Activated CD8-positive, alpha-beta T cell treated with anti-CD3 and anti-CD28 coated beads, Interleukin-2, amount 10 ng/mL, durations not matched to agents 7 days and 5 days (primary cell): Measurements from ENCODE around the gene RNASEH2C. TPM values are rescaled to one million over a fixed set of nuclear protein-coding genes. Genes with fewer than 3 reads are reported as not detected.
"Not testable (repeated sequence)": the region's sequence is repeated elsewhere in the genome, so short reads cannot be mapped to it uniquely, and the experiment has no call there.

Experiments
- ATAC-seq: fragments of 150-1000 bp; cut with Tn5 transposase; one replicate; pipeline ENCODE4 v1.10.0; 2021; ENCODE audit warnings: moderate library complexity
- CTCF ChIA-PET: fragments of 350-600 bp; sonication (Branson Sonifier 250); formaldehyde crosslinking; loops from one replicate; lab custom pipeline; 2021; ENCODE audit warnings: antibody characterized with exemption; lab: Charles Lee
- POLR2A ChIA-PET: fragments of 350-600 bp; sonication (Branson Sonifier 250); formaldehyde crosslinking; loops from one replicate; lab custom pipeline; 2021; ENCODE audit warnings: antibody characterized with exemption; lab: Charles Lee
- DNase-seq: peaks from one replicate; pipeline ENCODE4 v3.0.0-alpha.2; 2020
- H3K27ac Mint-ChIP-seq: one replicate; pipeline ENCODE4 v1.8.0; 2021; ENCODE audit warnings: mild to moderate bottlenecking, mixed read lengths
- H3K27me3 Mint-ChIP-seq: one replicate; pipeline ENCODE4 v1.8.0; 2021; ENCODE audit warnings: low read depth, mixed read lengths
- H3K36me3 Mint-ChIP-seq: one replicate; pipeline ENCODE4 v1.8.0; 2021; ENCODE audit warnings: low read depth, mixed read lengths
- H3K4me1 Mint-ChIP-seq: one replicate; pipeline ENCODE4 v1.8.0; 2021; ENCODE audit warnings: low read depth, mixed read lengths
- H3K4me3 Mint-ChIP-seq: one replicate; pipeline ENCODE4 v1.8.0; 2021; ENCODE audit warnings: mild to moderate bottlenecking, mixed read lengths
- H3K9me3 Mint-ChIP-seq: one replicate; pipeline ENCODE4 v1.8.0; 2022; ENCODE audit warnings: mixed read lengths; ENCODE audit not compliant: insufficient read depth
- total RNA-seq, 2 experiments: library from RNA; stranded (reverse); gene quantifications; one replicate each; pipeline ENCODE4 v1.2.3, GENCODE V29; 2021

The RNASEH2C gene
- 10 to 100 TPM; 88.0 to 92.3 TPM for total RNA-seq

GRCh38 chr11:65720211-65720934 lies at the start of gene RNASEH2C:
Gene RNASEH2C, minus strand, starts transcription at chr11:65720798. Its CDS starts 40 bp downstream, at chr11:65720758.
- Mint-ChIP-seq H3K36me3 (peaks cover 44% of the 10 kb centered on the region), H3K27ac (peak within 1 kb of the TSS; percentile 89), H3K4me3 (peak within 1 kb of the TSS; percentile 95), H3K4me1 (peaks cover 36% of the 10 kb centered on the region), H3K9me3 (no peaks in the 10 kb centered on the region), H3K27me3 (peaks cover 2% of the 10 kb centered on the region)
- DNase-seq, result peak; percentile 87
- CTCF ChIA-PET, result interaction anchor here (0.6 to 2.6 kb wide), 18 partner anchors 9 to 446 kb away, joined by 3 to 19 read pairs (median 4); partner anchors contain the start of genes FIBP, KAT5 and PCNX3
- POLR2A ChIA-PET, result interaction anchor here (0.6 to 2.1 kb wide), 8 partner anchors 9 to 179 kb away, joined by 3 to 10 read pairs (median 3); partner anchors contain the start of genes CCDC85B, KAT5, PCNX3 and RELA
- peak; percentile 92 for ATAC-seq

DNA sequence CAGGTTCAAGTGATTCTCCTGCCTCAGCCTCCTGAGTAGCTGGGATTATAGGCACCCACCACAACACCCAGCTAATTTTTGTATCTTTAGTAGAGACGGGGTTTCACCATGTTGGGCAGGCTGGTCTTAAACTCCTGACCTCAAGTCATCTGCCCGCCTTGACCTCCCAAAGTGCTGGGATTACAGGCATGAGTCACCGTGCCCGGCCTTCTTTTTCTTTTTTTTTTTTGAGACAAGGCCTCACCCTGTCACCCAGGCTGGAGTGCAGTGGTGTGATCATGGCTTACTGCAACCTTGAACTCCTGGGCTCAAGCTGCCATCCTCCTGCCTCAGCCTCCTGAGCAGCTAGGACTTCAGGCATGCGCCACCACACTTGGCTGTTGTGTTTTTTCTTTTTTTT lies 47.2 kb upstream of the RNASEH2C start:
- ATAC-seq, H3K27ac Mint-ChIP-seq, POLR2A ChIA-PET, H3K4me3 Mint-ChIP-seq, H3K9me3 Mint-ChIP-seq, H3K4me1 Mint-ChIP-seq, H3K27me3 Mint-ChIP-seq, H3K36me3 Mint-ChIP-seq: not testable (repeated sequence)
- CTCF ChIA-PET, result interaction anchor here (1.3 to 4.2 kb wide), 3 partner anchors 11 to 62 kb away, joined by 3 to 25 read pairs (median 3); partner anchors contain the start of gene KAT5
- DNase-seq, result peak; percentile 8

DNA sequence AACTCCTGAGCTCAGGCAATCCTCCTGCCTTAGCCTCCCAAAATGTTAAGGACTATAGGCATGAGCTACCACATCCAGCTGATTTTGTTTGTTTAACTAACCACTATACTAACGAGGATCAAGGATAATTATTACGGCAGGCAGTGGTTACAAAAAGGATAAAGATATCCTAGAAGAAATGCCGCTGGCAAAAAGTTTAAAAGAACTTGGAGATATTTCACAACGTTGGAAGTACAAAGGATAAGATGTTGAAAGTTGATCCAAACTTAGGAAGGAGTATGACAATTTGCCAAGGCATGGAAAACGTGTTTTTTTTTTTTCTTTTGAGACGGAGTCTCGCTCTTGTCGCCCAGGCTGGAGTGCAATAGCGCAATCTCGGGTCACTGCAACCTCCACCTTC lies 46.8 kb upstream of the RNASEH2C start:
- no peaks in the 10 kb centered on the region for H3K36me3 Mint-ChIP-seq
- CTCF ChIA-PET, result interaction anchor here (1.3 to 4.2 kb wide), 3 partner anchors 11 to 62 kb away, joined by 3 to 25 read pairs (median 3); partner anchors contain the start of gene KAT5
- H3K27ac Mint-ChIP-seq, result no peak overlapping the region
- no peaks in the 10 kb centered on the region for H3K9me3 Mint-ChIP-seq
- no peaks in the 10 kb centered on the region for H3K27me3 Mint-ChIP-seq
- no peak for ATAC-seq
- H3K4me3 Mint-ChIP-seq, result no peak overlapping the region
- POLR2A ChIA-PET, result no interaction called here
- H3K4me1 Mint-ChIP-seq, result peaks cover 6% of the 10 kb centered on the region
- DNase-seq, result no peak

- ChIA-PET CTCF (interaction anchor here (4.2 kb wide), 1 partner anchor 12 kb away, joined by 25 read pairs; no protein-coding TSS in a partner anchor), POLR2A (no interaction called here)
- Mint-ChIP-seq H3K9me3 (no peaks in the 10 kb centered on the region), H3K27ac (no peak overlapping the region), H3K4me3 (no peak overlapping the region), H3K36me3 (no peaks in the 10 kb centered on the region), H3K4me1 (peaks cover 6% of the 10 kb centered on the region), H3K27me3 (peaks cover 1% of the 10 kb centered on the region)
- DNase-seq (peak; percentile 9), ATAC-seq (no peak)
These were observed 45.9 kb upstream of the RNASEH2C start for GRCh38 chr11:65766535-65766934.

- H3K4me3 Mint-ChIP-seq, result no peak overlapping the region
- CTCF ChIA-PET, result interaction anchor here (0.5 to 4.2 kb wide), 3 partner anchors 9 to 1025 kb away, joined by 3 to 25 read pairs (median 3); no protein-coding TSS in a partner anchor
- H3K36me3 Mint-ChIP-seq, result no peaks in the 10 kb centered on the region
- no peak for ATAC-seq
- POLR2A ChIA-PET, result no interaction called here
- H3K4me1 Mint-ChIP-seq, result no peaks in the 10 kb centered on the region
- H3K27me3 Mint-ChIP-seq, result peaks cover 8% of the 10 kb centered on the region
- no peak overlapping the region for H3K27ac Mint-ChIP-seq
- H3K9me3 Mint-ChIP-seq, result no peaks in the 10 kb centered on the region
- DNase-seq, result peak; percentile 11
These were observed 43.8 kb upstream of the RNASEH2C start for GRCh38 chr11:65764434-65764833.

GRCh38 chr11:65762816-65763215 lies 42.2 kb upstream of the RNASEH2C start:
- H3K36me3 Mint-ChIP-seq, CTCF ChIA-PET, DNase-seq, H3K4me3 Mint-ChIP-seq, H3K9me3 Mint-ChIP-seq, ATAC-seq, POLR2A ChIA-PET, H3K4me1 Mint-ChIP-seq, H3K27ac Mint-ChIP-seq: not testable (repeated sequence)
- peaks cover 13% of the 10 kb centered on the region for H3K27me3 Mint-ChIP-seq

- CTCF ChIA-PET, result interaction anchor here (2.2 kb wide), 1 partner anchor 17 kb away, joined by 15 read pairs; no protein-coding TSS in a partner anchor
- H3K27me3 Mint-ChIP-seq, result peaks cover 13% of the 10 kb centered on the region
- ATAC-seq, H3K9me3 Mint-ChIP-seq, H3K4me1 Mint-ChIP-seq, DNase-seq, H3K27ac Mint-ChIP-seq, H3K4me3 Mint-ChIP-seq, H3K36me3 Mint-ChIP-seq, POLR2A ChIA-PET: not testable (repeated sequence)
These were observed 41.6 kb upstream of the RNASEH2C start for GRCh38 chr11:65762169-65762568.

GRCh38 chr11:65745049-65745448 lies 24.5 kb upstream of the RNASEH2C start:
- Mint-ChIP-seq H3K36me3 (no peaks in the 10 kb centered on the region), H3K9me3 (no peaks in the 10 kb centered on the region)
- POLR2A ChIA-PET, result no interaction called here

GRCh38 chr11:65744699-65745042 lies 24.1 kb upstream of the RNASEH2C start:
- H3K27me3 Mint-ChIP-seq, result peaks cover 36% of the 10 kb centered on the region
- no peaks in the 10 kb centered on the region for H3K9me3 Mint-ChIP-seq
- CTCF ChIA-PET, result interaction anchor here (0.9 to 1.4 kb wide), 5 partner anchors 18 to 78 kb away, joined by 3 to 7 read pairs (median 4); no protein-coding TSS in a partner anchor
- ATAC-seq (no peak), DNase-seq (no peak)
- H3K4me1 Mint-ChIP-seq, result no peaks in the 10 kb centered on the region
- POLR2A ChIA-PET, result no interaction called here
- H3K36me3 Mint-ChIP-seq, result no peaks in the 10 kb centered on the region
- no peak overlapping the region for H3K4me3 Mint-ChIP-seq
- H3K27ac Mint-ChIP-seq, result no peak overlapping the region

More at GRCh38 chr11:65745049-65745448, 24.5 kb upstream of the RNASEH2C start:
- no peak for DNase-seq
- Mint-ChIP-seq H3K27ac (no peak overlapping the region), H3K4me1 (no peaks in the 10 kb centered on the region), H3K4me3 (no peak overlapping the region), H3K27me3 (peaks cover 40% of the 10 kb centered on the region)
- ATAC-seq, result no peak
- CTCF ChIA-PET, result interaction anchor here (0.9 to 1.4 kb wide), 4 partner anchors 18 to 78 kb away, joined by 3 to 7 read pairs (median 4); no protein-coding TSS in a partner anchor

DNA sequence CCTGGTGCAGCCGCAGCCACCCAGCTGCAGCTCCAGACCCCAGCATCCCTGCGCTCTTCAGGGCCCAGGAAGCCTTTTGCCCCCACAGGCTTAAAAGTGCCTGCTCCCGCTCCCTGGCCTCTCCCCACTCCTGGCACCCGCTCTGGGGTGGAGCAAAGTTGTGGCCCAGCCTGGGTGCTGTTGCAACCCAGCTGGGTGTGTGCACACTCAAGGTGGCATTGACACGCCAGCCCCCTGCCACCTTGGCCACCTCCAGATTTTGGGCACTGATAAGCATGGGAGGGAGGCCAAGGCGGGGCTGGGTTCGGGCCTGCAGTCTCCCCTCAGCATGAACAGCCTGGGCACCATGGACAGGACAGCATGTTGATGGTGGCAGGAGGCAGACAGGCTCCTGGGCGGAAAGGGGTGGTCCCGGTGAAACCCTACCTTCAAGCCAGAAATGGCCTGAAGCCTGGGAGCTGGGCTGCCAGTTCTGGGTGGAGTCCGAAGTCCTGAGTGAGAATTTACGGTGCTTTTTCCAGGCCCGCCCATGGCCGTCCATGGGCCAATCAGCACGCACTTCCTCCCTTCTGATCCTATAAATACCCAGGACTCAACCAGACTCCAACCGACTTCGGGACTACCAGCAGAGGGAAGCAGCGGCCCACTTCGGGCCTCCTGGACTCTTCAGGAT lies 23.6 kb upstream of the RNASEH2C start:
- H3K4me3 Mint-ChIP-seq, result no peak overlapping the region
- CTCF ChIA-PET, result interaction anchor here (0.9 to 1.4 kb wide), 5 partner anchors 17 to 79 kb away, joined by 3 to 7 read pairs (median 4); no protein-coding TSS in a partner anchor
- no peaks in the 10 kb centered on the region for H3K9me3 Mint-ChIP-seq
- H3K36me3 Mint-ChIP-seq, result no peaks in the 10 kb centered on the region
- H3K4me1 Mint-ChIP-seq, result no peaks in the 10 kb centered on the region
- no peak overlapping the region for H3K27ac Mint-ChIP-seq
- POLR2A ChIA-PET, result no interaction called here
- ATAC-seq, result no peak
- no peak for DNase-seq
- peaks cover 31% of the 10 kb centered on the region for H3K27me3 Mint-ChIP-seq

DNA sequence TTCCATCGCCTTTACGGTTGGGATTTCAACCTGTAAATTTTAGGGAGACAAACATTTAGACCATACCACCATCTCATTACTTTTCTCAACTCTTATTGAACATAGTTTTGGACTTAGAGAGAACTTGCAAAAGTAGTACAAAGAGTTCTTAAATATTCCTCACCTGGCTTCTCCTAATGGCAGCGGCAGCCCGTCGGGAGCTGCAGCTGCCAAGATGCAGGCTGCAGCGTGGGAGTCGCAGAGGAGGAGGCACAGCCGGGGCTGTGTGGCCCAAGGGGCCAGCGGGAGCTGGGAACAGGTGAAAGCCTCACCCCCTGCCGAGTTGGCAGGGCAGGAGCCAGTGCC lies 23.1 kb upstream of the RNASEH2C start:
- H3K9me3 Mint-ChIP-seq, result no peaks in the 10 kb centered on the region
- ChIA-PET CTCF (interaction anchor here (1.2 to 1.4 kb wide), 2 partner anchors 20 to 36 kb away, joined by 3 to 7 read pairs; no protein-coding TSS in a partner anchor), POLR2A (no interaction called here)
- H3K36me3 Mint-ChIP-seq, result no peaks in the 10 kb centered on the region
- no peak overlapping the region for H3K27ac Mint-ChIP-seq
- peaks cover 27% of the 10 kb centered on the region for H3K27me3 Mint-ChIP-seq
- no peak overlapping the region for H3K4me3 Mint-ChIP-seq
- ATAC-seq (no peak), DNase-seq (no peak)
- no peaks in the 10 kb centered on the region for H3K4me1 Mint-ChIP-seq
